GM23338 (cell line): ENCODE results near the gene IL15RA. TPM values are rescaled to one million over a fixed set of nuclear protein-coding genes. Genes with fewer than 3 reads are reported as not detected.

Source experiments
- ATAC-seq: fragments of 200-7000 bp; cut with Tn5 transposase; 3 replicates; pipeline ENCODE4 v1.9.1; 2020
- DNase-seq: peaks from one replicate; pipeline ENCODE4 v3.0.0-alpha.2; 2015; ENCODE audit warnings: low spot score
- H2AFZ ChIP-seq: fragments of 200-600 bp; sonication (generic); 2 replicates; pipeline ENCODE4 v1.8.0; 2016; ENCODE audit warnings: antibody characterized with exemption, mild to moderate bottlenecking, moderate library complexity
- H3F3A ChIP-seq: fragments of 200-600 bp; sonication (generic); replicated peaks from 2 replicates; pipeline ENCODE4 v1.8.0; 2017; ENCODE audit warnings: antibody characterized with exemption, mixed run types, low read depth
- H3K27ac ChIP-seq: fragments of 200-600 bp; sonication (generic); 2 replicates; pipeline ENCODE4 v1.6.1; 2016; ENCODE audit warnings: low read depth
- H3K27me3 ChIP-seq: fragments of 200-600 bp; sonication (generic); 2 replicates; pipeline ENCODE4 v1.8.0; 2016; ENCODE audit warnings: mild to moderate bottlenecking, mixed run types, moderate library complexity; ENCODE audit not compliant: insufficient read depth
- H3K36me3 ChIP-seq: fragments of 200-600 bp; sonication (generic); 2 replicates; pipeline ENCODE4 v1.8.0; 2016; ENCODE audit warnings: mild to moderate bottlenecking; ENCODE audit not compliant: insufficient read depth
- H3K4me1 ChIP-seq: fragments of 200-600 bp; sonication (generic); 2 replicates; pipeline ENCODE4 v1.8.0; 2016; ENCODE audit warnings: mild to moderate bottlenecking, moderate library complexity; ENCODE audit not compliant: insufficient read depth
- H3K4me2 ChIP-seq: fragments of 200-600 bp; sonication (generic); 2 replicates; pipeline ENCODE4 v1.7.1; 2017; ENCODE audit warnings: mixed run types
- H3K4me3 ChIP-seq: fragments of 200-600 bp; sonication (generic); 2 replicates; pipeline ENCODE4 v1.6.1; 2016; ENCODE audit warnings: mixed run types
- H3K79me2 ChIP-seq: fragments of 200-600 bp; sonication (generic); replicated peaks from 2 replicates; pipeline ENCODE4 v1.8.0; 2017; ENCODE audit warnings: mild to moderate bottlenecking; ENCODE audit not compliant: insufficient read depth
- H3K9me2 ChIP-seq: fragments of 200-600 bp; sonication (generic); 2 replicates; pipeline ENCODE4 v1.8.0; 2017; ENCODE audit not compliant: insufficient read depth
- H4K20me1 ChIP-seq: fragments of 200-600 bp; sonication (generic); replicated peaks from 2 replicates; pipeline ENCODE4 v1.8.0; 2017; ENCODE audit warnings: mild to moderate bottlenecking; ENCODE audit not compliant: insufficient read depth
- H3K27ac Mint-ChIP-seq: 2 replicates; pipeline ENCODE4 v1.8.0; 2020; ENCODE audit warnings: inconsistent platforms, mild to moderate bottlenecking, moderate library complexity, mixed read lengths
- H3K27me3 Mint-ChIP-seq: 3 replicates; pipeline ENCODE4 v1.8.0; 2022; ENCODE audit warnings: low read depth, mild to moderate bottlenecking, moderate library complexity, mixed read lengths, inconsistent platforms; ENCODE audit not compliant: insufficient read depth, poor library complexity
- H3K36me3 Mint-ChIP-seq: 3 replicates; pipeline ENCODE4 v1.8.0; 2021; ENCODE audit warnings: low read depth, mild to moderate bottlenecking, inconsistent platforms, moderate library complexity, mixed read lengths
- H3K4me1 Mint-ChIP-seq: 3 replicates; pipeline ENCODE4 v1.8.0; 2020; ENCODE audit warnings: mild to moderate bottlenecking, inconsistent platforms, mixed read lengths
- H3K4me3 Mint-ChIP-seq: 3 replicates; pipeline ENCODE4 v1.8.0; 2021; ENCODE audit warnings: moderate library complexity, mild to moderate bottlenecking, inconsistent platforms, mixed read lengths
- H3K9me3 Mint-ChIP-seq: 3 replicates; pipeline ENCODE4 v1.8.0; 2020; ENCODE audit warnings: moderate library complexity, mild to moderate bottlenecking, inconsistent platforms, mixed read lengths
- CREB1 ChIP-seq: fragments of 250-450 bp; sonication (Bioruptor Pico); IDR thresholded peaks from 2 replicates; pipeline ENCODE4 v1.5.0; 2020; ENCODE audit warnings: low read depth, mild to moderate bottlenecking, moderate library complexity
- EZH2 ChIP-seq: fragments of 200-600 bp; sonication (generic); IDR thresholded peaks from one replicate; pipeline ENCODE4 v1.8.0; 2017; ENCODE audit warnings: antibody characterized with exemption, mild to moderate bottlenecking, low read depth; ENCODE audit not compliant: unreplicated experiment
- EZH2phosphoT487 ChIP-seq: fragments of 200-600 bp; sonication (generic); IDR thresholded peaks from one replicate; pipeline ENCODE4 v1.8.1; 2018; ENCODE audit warnings: antibody characterized with exemption; ENCODE audit not compliant: unreplicated experiment
- JUNB ChIP-seq: IDR thresholded peaks from one replicate; pipeline ENCODE4 v1.6.1; 2016; ENCODE audit warnings: antibody characterized with exemption; ENCODE audit not compliant: unreplicated experiment
- STAT1 ChIP-seq: IDR thresholded peaks from one replicate; pipeline ENCODE4 v1.6.1; 2016; ENCODE audit warnings: antibody characterized with exemption; ENCODE audit not compliant: unreplicated experiment
- ZNF114 ChIP-seq: fragments of 250-450 bp; sonication (Bioruptor Pico); IDR thresholded peaks from 2 replicates; pipeline ENCODE4 v1.5.0; 2020; ENCODE audit warnings: mild to moderate bottlenecking, moderate library complexity
- ZNF331 ChIP-seq: fragments of 250-450 bp; sonication (Bioruptor Pico); IDR thresholded peaks from 2 replicates; pipeline ENCODE4 v1.5.0; 2020; ENCODE audit warnings: low read depth, mild to moderate bottlenecking, moderate library complexity
- long read RNA-seq: library from polyadenylated mRNA; unstranded; transcript quantifications from one replicate; pipeline ENCODE4 v2.0.0, GENCODE V29; 2020; ENCODE audit not compliant: unreplicated experiment
- polyA plus RNA-seq: library from polyadenylated mRNA; unstranded; fragments of >200 nt; fragmentation: Nextera tagmentation; extraction: Ambion mirVana; gene quantifications from 2 replicates; pipeline ENCODE4 v1.2.1, GENCODE V29; 2016
- total RNA-seq: library from RNA; depleted of rRNA; stranded (reverse); fragments of >200 nt; shearing (Covaris generic); gene quantifications from 2 replicates; pipeline ENCODE4 v1.2.3, GENCODE V29; 2014; rRNA removed
- TF ChIP-seq, protein P1 (sequence below): IDR thresholded peaks from 2 replicates; pipeline ENCODE4 v1.6.1; 2016; ENCODE audit warnings: antibody characterized with exemption

Gene IL15RA, protein sequence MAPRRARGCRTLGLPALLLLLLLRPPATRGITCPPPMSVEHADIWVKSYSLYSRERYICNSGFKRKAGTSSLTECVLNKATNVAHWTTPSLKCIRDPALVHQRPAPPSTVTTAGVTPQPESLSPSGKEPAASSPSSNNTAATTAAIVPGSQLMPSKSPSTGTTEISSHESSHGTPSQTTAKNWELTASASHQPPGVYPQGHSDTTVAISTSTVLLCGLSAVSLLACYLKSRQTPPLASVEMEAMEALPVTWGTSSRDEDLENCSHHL
- 1.1 and 1.6 TPM in 2 replicates for total RNA-seq
- 1.9 and 2.2 TPM in 2 replicates for polyA plus RNA-seq
- long read RNA-seq, partial matches to known transcripts: 1 of 1 reads
- long read RNA-seq, other reads (novel, unspliced or antisense): 0 of 1 reads

GRCh38 chr10:5977471-5978229 lies at the start of gene IL15RA:
TSS of gene IL15RA (minus strand) at chr10:5977543. CDS start at chr10:5977492, 51 bp downstream.
- peak; percentile 85 for ATAC-seq
- H3K4me2 ChIP-seq: peak within 1 kb of the TSS; percentile 91
- H3K79me2 ChIP-seq: no peaks in the 10 kb centered on the region
- H3K36me3 ChIP-seq: no peaks in the 10 kb centered on the region
- no peaks in the 10 kb centered on the region for H3K9me2 ChIP-seq
- peaks cover 2% of the 10 kb centered on the region; the same call in 1 of the 3 replicates for H3K36me3 Mint-ChIP-seq
- H3K9me3 Mint-ChIP-seq: no peaks in the 10 kb centered on the region; the same call in 2 of the 3 replicates
- peaks cover 15% of the 10 kb centered on the region for H3K4me1 ChIP-seq
- no peaks in the 10 kb centered on the region for H4K20me1 ChIP-seq
- H3K27ac Mint-ChIP-seq: no peak within 1 kb of the TSS
- peaks cover 55% of the 10 kb centered on the region for H3K27me3 ChIP-seq
- H3K27me3 Mint-ChIP-seq: peaks cover 42% of the 10 kb centered on the region
- peak; percentile 78 for DNase-seq
- peak within 1 kb of the TSS; percentile 83 for H3K4me3 ChIP-seq
- no peak within 1 kb of the TSS for H3K27ac ChIP-seq
- TF ChIP-seq JUNB (no peak), EZH2phosphoT487 (no peak), STAT1 (no peak), EZH2 (peak; percentile 37), ZNF331 (CRISPR knock-in tag) (no peak)
- 0 out of 2 replicates have a peak, but pooled peaks cover 6% of the 10 kb centered on the region for H3F3A ChIP-seq
- H3K4me3 Mint-ChIP-seq: peak within 1 kb of the TSS; percentile 87
- H2AFZ ChIP-seq: peak within 1 kb of the TSS; percentile 98
- H3K4me1 Mint-ChIP-seq: peaks cover 9% of the 10 kb centered on the region

- no peaks in the 10 kb centered on the region for H3K36me3 ChIP-seq
- H3K4me2 ChIP-seq: no peak overlapping the region
- no peak overlapping the region for H2AFZ ChIP-seq
- H3K27me3 ChIP-seq: no peaks in the 10 kb centered on the region
- no peak overlapping the region for H3K4me3 Mint-ChIP-seq
- no peaks in the 10 kb centered on the region for H3K4me1 ChIP-seq
- no peaks in the 10 kb centered on the region for H4K20me1 ChIP-seq
- no peaks in the 10 kb centered on the region for H3K79me2 ChIP-seq
- peaks cover 6% of the 10 kb centered on the region for H3K27me3 Mint-ChIP-seq
- H3K9me3 Mint-ChIP-seq: peaks cover 12% of the 10 kb centered on the region
- no peaks in the 10 kb centered on the region for H3K4me1 Mint-ChIP-seq
- no peak overlapping the region for H3K27ac ChIP-seq
- no peaks in the 10 kb centered on the region for H3F3A ChIP-seq
- DNase-seq (no peak), ATAC-seq (no peak)
- no peak overlapping the region for H3K27ac Mint-ChIP-seq
- TF ChIP-seq, protein P1, sequence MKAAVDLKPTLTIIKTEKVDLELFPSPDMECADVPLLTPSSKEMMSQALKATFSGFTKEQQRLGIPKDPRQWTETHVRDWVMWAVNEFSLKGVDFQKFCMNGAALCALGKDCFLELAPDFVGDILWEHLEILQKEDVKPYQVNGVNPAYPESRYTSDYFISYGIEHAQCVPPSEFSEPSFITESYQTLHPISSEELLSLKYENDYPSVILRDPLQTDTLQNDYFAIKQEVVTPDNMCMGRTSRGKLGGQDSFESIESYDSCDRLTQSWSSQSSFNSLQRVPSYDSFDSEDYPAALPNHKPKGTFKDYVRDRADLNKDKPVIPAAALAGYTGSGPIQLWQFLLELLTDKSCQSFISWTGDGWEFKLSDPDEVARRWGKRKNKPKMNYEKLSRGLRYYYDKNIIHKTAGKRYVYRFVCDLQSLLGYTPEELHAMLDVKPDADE: no peak
- no peak for TF ChIP-seq STAT1
- TF ChIP-seq EZH2: no peak
- no peak for TF ChIP-seq ZNF114
- no peak for TF ChIP-seq CREB1
- no peak for TF ChIP-seq ZNF331 (CRISPR knock-in tag)
- peaks cover 4% of the 10 kb centered on the region; the same call in 1 of the 3 replicates for H3K36me3 Mint-ChIP-seq
- no peaks in the 10 kb centered on the region for H3K9me2 ChIP-seq
- no peak overlapping the region for H3K4me3 ChIP-seq
Observed at GRCh38 chr10:6025683-6026255, 48.4 kb upstream of the IL15RA start.
